Endothelial cell of umbilical vein (primary cell): ENCODE measurements around the gene HDAC7. TPM values are rescaled to one million over a fixed set of nuclear protein-coding genes. Genes with fewer than 3 reads are reported as not detected.

Experiments used
- BruUV-seq: library from RNA; stranded (reverse); fragments of 400-500 nt; replicated peaks from 2 replicates; lab custom pipeline; 2021; lab: Mats Ljungman, UMichigan
- CTCF ChIA-PET: fragments of 300-600, 350-600 bp; sonication (Branson Sonifier 250); formaldehyde crosslinking; loops from one replicate; lab custom pipeline; 2021; ENCODE audit warnings: antibody characterized with exemption, inconsistent platforms; lab: Charles Lee
- POLR2A ChIA-PET: fragments of 300-600, 350-600 bp; sonication (Branson Sonifier 250); formaldehyde crosslinking; loops from one replicate; lab custom pipeline; 2021; ENCODE audit warnings: antibody characterized with exemption, inconsistent platforms; lab: Charles Lee
- DNase-seq: peaks from one replicate; pipeline ENCODE4 v3.0.0-alpha.2; 2011; ENCODE audit warnings: low read depth, low spot score
- FAIRE-seq: peaks from 2 replicates; lab custom pipeline; 2011; peaks lifted over from hg19 to GRCh38; lab: Jason Lieb, UNC
- H2AFZ ChIP-seq: 2 replicates; pipeline ENCODE4 v1.6.0; 2012; ENCODE audit warnings: low read depth, low read length, control low read depth, inconsistent platforms
- H3K27ac ChIP-seq: 2 replicates; pipeline ENCODE4 v1.5.1; 2011; ENCODE audit warnings: low read depth, mild to moderate bottlenecking, control low read depth, low read length, moderate library complexity; ENCODE audit not compliant: insufficient read depth
- H3K27me3 ChIP-seq, 2 experiments: 2 replicates each; pipeline versions ENCODE4 v1.6.0 to v1.6.1; 2011; ENCODE audit warnings: low read length in 2 of 2, mixed read lengths in 1 of 2; ENCODE audit not compliant: control insufficient read depth in 2 of 2, insufficient read depth in 2 of 2
- H3K36me3 ChIP-seq, 2 experiments: 2 replicates in 1 of 2; 3 replicates in 1 of 2; pipeline ENCODE4 v1.5.1; 2011; ENCODE audit warnings: low read length in 2 of 2, mild to moderate bottlenecking in 1 of 2, moderate library complexity in 1 of 2; ENCODE audit not compliant: control insufficient read depth in 2 of 2, insufficient read depth in 2 of 2; ENCODE audit errors: extremely low read depth in 1 of 2
- H3K4me1 ChIP-seq: 3 replicates; pipeline ENCODE4 v1.5.1; 2011; ENCODE audit warnings: mild to moderate bottlenecking, low read length; ENCODE audit not compliant: control insufficient read depth, insufficient read depth; ENCODE audit errors: extremely low read depth
- H3K4me2 ChIP-seq: 2 replicates; pipeline ENCODE4 v1.6.1; 2011; ENCODE audit warnings: low read length, control low read depth, mixed read lengths; ENCODE audit not compliant: insufficient read depth
- H3K4me3 ChIP-seq, 3 experiments: fragments of 200-600 bp in 1 of 3; sonication (generic), shearing (Covaris generic) in 1 of 3; replicated peaks in 1 of 3; 2 replicates each; pipeline ENCODE4 v1.5.1; 2011 to 2016; ENCODE audit warnings: control low read depth in 3 of 3, low read length in 3 of 3, mild to moderate bottlenecking in 2 of 3, inconsistent platforms in 1 of 3, low read depth in 1 of 3, moderate library complexity in 1 of 3; ENCODE audit not compliant: insufficient read depth in 1 of 3
- H3K79me2 ChIP-seq: 2 replicates; pipeline ENCODE4 v1.6.0; 2012; ENCODE audit warnings: low read length, inconsistent platforms; ENCODE audit not compliant: control insufficient read depth, insufficient read depth
- H3K9ac ChIP-seq: replicated peaks from 2 replicates; pipeline ENCODE3; 2011; ENCODE audit warnings: low read length, control low read depth; ENCODE audit not compliant: insufficient read depth; ENCODE audit errors: extremely low read depth
- H3K9me1 ChIP-seq: replicated peaks from 3 replicates; pipeline ENCODE4 v1.6.0; 2011; ENCODE audit warnings: mild to moderate bottlenecking, low read length; ENCODE audit not compliant: control insufficient read depth, insufficient read depth; ENCODE audit errors: extremely low read depth
- H3K9me3 ChIP-seq: replicated peaks from 2 replicates; pipeline ENCODE4 v1.5.1; 2012; ENCODE audit warnings: low read length, inconsistent platforms; ENCODE audit not compliant: control insufficient read depth, insufficient read depth
- H4K20me1 ChIP-seq: replicated peaks from 2 replicates; pipeline ENCODE3; 2011; ENCODE audit warnings: mild to moderate bottlenecking, low read length; ENCODE audit not compliant: control insufficient read depth, insufficient read depth; ENCODE audit errors: extremely low read depth
- JUN ChIP-seq: IDR thresholded peaks from 2 replicates; pipeline ENCODE4 v1.6.1; 2011; ENCODE audit warnings: borderline replicate concordance, low read depth; ENCODE audit not compliant: insufficient read length, insufficient read depth
- MYC ChIP-seq: IDR thresholded peaks from one replicate; pipeline ENCODE4 v1.6.1; 2011; ENCODE audit warnings: mild to moderate bottlenecking, low read depth, low read length
- POLR2AphosphoS5 ChIP-seq: IDR thresholded peaks from 2 replicates; pipeline ENCODE4 v1.6.1; 2012; ENCODE audit warnings: low read depth, mild to moderate bottlenecking, control low read depth, low read length, moderate library complexity; ENCODE audit not compliant: insufficient read depth
- dilution Hi-C: fragments of 300-500 bp; cut with MboI; formaldehyde crosslinking; loops from one replicate; pipeline ENCODE4 v1.15.0; 2019; ENCODE audit warnings: low sequenced_read_pairs; ENCODE audit not compliant: extremely low pct_ligation_motif_present
- intact Hi-C: fragments of 100-400 bp; cut with micrococcal nuclease; formaldehyde crosslinking; loops from one replicate; pipeline ENCODE4 v1.10.0; 2022
- polyA plus RNA-seq, 4 experiments: library from polyadenylated mRNA; depleted of rRNA in 3 of 4; stranded (reverse) in 3 of 4; unstranded in 1 of 4; fragments of >200 nt; gene quantifications; 2 replicates each; pipeline versions ENCODE4 v1.2.1 to v1.2.3, GENCODE V29; 2011 to 2012; ENCODE audit warnings: missing spikeins in 1 of 4
- total RNA-seq: library from RNA; stranded (reverse); gene quantifications from 2 replicates; pipeline ENCODE4 v1.2.3, GENCODE V29; 2021
- TF ChIP-seq, protein P1 (sequence below), 2 donors: IDR thresholded peaks; 1 replicate in 1 of 2; 2 replicates in 1 of 2; pipeline ENCODE4 v1.5.1; 2011; ENCODE audit warnings: low read length in 2 of 2, mild to moderate bottlenecking in 2 of 2, moderate library complexity in 2 of 2, control low read depth in 1 of 2, inconsistent platforms in 1 of 2, low read depth in 1 of 2; ENCODE audit not compliant: insufficient read depth in 1 of 2; ENCODE audit errors: extremely low read depth in 1 of 2

The HDAC7 gene
- total and polyA plus RNA-seq, 2 donors (not counting 3 experiments of a cell fraction or from before 2014, with no cell fraction given): 119 to 249 TPM

DNA sequence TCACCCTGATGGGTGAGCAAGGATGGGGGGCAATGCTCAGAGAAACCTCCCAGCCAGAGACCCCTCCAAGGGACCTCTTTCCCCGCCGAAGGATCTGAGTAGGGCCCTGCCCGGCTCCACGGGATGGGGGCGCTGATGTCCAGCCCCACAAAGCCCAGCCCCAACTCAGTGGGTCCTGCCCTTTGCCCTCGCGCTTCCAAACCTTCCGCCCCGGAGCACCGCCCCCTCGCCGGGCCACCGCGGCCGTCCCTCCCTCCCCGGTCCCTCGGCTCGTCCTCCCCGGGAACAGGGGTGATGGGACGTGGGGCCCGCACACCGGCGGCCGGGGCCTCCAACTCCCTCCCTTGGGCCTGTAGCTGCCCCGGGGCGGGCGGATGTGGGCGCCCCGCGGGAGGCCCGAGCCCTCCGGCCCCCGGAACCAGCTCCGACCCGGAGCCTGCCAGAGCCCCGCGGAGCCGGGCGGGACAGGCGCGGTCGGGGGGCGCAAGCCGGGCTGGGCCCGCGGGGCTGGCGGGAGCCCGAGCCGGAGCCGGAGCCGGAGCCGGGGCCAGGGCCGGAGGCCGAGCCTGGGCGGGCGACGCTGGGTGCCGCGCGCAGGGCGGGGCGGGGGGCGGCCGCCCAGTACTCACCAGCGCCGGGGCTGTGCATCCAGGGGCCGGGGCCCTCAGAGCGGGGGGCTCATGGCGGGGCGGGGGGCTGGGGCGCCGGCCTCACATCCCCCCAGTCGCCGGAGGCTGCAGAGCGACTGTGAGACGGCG lies 386 bp downstream of the HDAC7 start:
- peak overlapping the region; percentile 89 for H3K4me2 ChIP-seq
- ChIA-PET POLR2A (interaction anchor here (3.0 kb wide), 1 partner anchor 11 kb away, joined by 17 read pairs; no protein-coding TSS in a partner anchor), CTCF (interaction anchor here (1.0 to 7.8 kb wide), 5 partner anchors 11 to 113 kb away, joined by 3 to 246 read pairs (median 23); partner anchors contain the start of gene RPAP3)
- no peaks in the 10 kb centered on the region for H4K20me1 ChIP-seq
- H2AFZ ChIP-seq: no peak overlapping the region
- peaks cover 57% of the 10 kb centered on the region for H3K4me1 ChIP-seq
- no peaks in the 10 kb centered on the region for H3K9me3 ChIP-seq
- H3K36me3 ChIP-seq: peaks cover 4% of the 10 kb centered on the region in 2 experiments
- no TSS peak for BruUV-seq
- peak; percentile 23 for DNase-seq
- peak overlapping the region; percentile 79 to 85 (median 84) for H3K4me3 ChIP-seq
- no peaks in the 10 kb centered on the region for H3K9me1 ChIP-seq
- intact Hi-C loops: loop anchor here (5.0 kb wide), 2 partner anchors 37 to 1447 kb away; partner anchors contain the start of gene SLC38A2
- H3K27me3 ChIP-seq: no peaks in the 10 kb centered on the region
- dilution Hi-C loops: no loop called here
- H3K9ac ChIP-seq: peak overlapping the region; percentile 91
- H3K79me2 ChIP-seq: peaks cover 53% of the 10 kb centered on the region
- TF ChIP-seq POLR2AphosphoS5 (no peak), JUN (no peak), MYC (no peak)
- TF ChIP-seq, protein P1, sequence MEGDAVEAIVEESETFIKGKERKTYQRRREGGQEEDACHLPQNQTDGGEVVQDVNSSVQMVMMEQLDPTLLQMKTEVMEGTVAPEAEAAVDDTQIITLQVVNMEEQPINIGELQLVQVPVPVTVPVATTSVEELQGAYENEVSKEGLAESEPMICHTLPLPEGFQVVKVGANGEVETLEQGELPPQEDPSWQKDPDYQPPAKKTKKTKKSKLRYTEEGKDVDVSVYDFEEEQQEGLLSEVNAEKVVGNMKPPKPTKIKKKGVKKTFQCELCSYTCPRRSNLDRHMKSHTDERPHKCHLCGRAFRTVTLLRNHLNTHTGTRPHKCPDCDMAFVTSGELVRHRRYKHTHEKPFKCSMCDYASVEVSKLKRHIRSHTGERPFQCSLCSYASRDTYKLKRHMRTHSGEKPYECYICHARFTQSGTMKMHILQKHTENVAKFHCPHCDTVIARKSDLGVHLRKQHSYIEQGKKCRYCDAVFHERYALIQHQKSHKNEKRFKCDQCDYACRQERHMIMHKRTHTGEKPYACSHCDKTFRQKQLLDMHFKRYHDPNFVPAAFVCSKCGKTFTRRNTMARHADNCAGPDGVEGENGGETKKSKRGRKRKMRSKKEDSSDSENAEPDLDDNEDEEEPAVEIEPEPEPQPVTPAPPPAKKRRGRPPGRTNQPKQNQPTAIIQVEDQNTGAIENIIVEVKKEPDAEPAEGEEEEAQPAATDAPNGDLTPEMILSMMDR (IDR thresholded peaks at IDR 0.05; ENCODE audit: extremely low read depth in 1 of 2, insufficient read depth in 1 of 2, low read depth in 1 of 2, low read length in 2 of 2): peak in 1 of 2 donors; percentile 28
- peak overlapping the region; percentile 87 for H3K27ac ChIP-seq
- no peak for FAIRE-seq
